ENCODE data around the gene TOMM5.

The TOMM5 gene

DNA sequence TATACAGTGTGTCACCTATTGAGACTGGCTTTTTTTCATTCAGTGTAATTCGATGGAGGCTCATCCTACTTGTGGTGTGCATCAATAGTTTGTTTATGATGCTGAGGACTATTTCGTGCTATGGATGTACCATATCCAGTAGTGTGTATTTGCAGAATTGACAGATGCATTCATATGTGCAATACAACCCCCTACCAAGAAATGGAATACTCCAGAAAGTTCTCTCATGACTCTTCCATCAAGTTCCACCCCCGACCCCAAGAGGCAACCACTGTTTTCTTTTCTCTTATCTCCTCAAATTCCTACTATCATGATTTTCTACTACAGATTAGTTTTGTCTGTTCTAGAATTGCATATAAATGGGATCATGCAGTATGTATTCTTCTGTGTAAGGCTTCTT is 38.1 kb downstream of the TOMM5 start:
- H3K9ac ChIP-seq: no peak overlapping the region
- peaks cover 11% of the 10 kb centered on the region for H3K4me1 ChIP-seq (ENCODE audit: low read depth, poor library complexity, severe bottlenecking)
- no peak overlapping the region for H2AFZ ChIP-seq (ENCODE audit: low read depth)
- H3K36me3 ChIP-seq (ENCODE audit: insufficient read depth): no peaks in the 10 kb centered on the region
- no peak overlapping the region for H3K27ac ChIP-seq
- no peak overlapping the region for H3K4me3 ChIP-seq (IDR thresholded peaks at IDR 0.05; ENCODE audit: insufficient read depth, low read depth, low read length)
- H4K20me1 ChIP-seq (ENCODE audit: insufficient read depth): no peaks in the 10 kb centered on the region
- TF ChIP-seq, protein P1, sequence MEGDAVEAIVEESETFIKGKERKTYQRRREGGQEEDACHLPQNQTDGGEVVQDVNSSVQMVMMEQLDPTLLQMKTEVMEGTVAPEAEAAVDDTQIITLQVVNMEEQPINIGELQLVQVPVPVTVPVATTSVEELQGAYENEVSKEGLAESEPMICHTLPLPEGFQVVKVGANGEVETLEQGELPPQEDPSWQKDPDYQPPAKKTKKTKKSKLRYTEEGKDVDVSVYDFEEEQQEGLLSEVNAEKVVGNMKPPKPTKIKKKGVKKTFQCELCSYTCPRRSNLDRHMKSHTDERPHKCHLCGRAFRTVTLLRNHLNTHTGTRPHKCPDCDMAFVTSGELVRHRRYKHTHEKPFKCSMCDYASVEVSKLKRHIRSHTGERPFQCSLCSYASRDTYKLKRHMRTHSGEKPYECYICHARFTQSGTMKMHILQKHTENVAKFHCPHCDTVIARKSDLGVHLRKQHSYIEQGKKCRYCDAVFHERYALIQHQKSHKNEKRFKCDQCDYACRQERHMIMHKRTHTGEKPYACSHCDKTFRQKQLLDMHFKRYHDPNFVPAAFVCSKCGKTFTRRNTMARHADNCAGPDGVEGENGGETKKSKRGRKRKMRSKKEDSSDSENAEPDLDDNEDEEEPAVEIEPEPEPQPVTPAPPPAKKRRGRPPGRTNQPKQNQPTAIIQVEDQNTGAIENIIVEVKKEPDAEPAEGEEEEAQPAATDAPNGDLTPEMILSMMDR (conservative IDR thresholded peaks at IDR 0.05; ENCODE audit: low read depth, low read length): no peak
- H3K27me3 ChIP-seq (ENCODE audit: insufficient read depth, low read depth): no peaks in the 10 kb centered on the region
- no peak overlapping the region for H3K4me2 ChIP-seq
- no peaks in the 10 kb centered on the region for H3K79me2 ChIP-seq (ENCODE audit: insufficient read depth, low read depth)

GRCh38 chr9:37551888-37552287 is 40.5 kb downstream of the TOMM5 start:
- no peak overlapping the region for H2AFZ ChIP-seq (ENCODE audit: low read depth)
- no peak overlapping the region for H3K9ac ChIP-seq
- H3K4me1 ChIP-seq (ENCODE audit: low read depth, poor library complexity, severe bottlenecking): peaks cover 19% of the 10 kb centered on the region
- no peak overlapping the region for H3K4me3 ChIP-seq (IDR thresholded peaks at IDR 0.05; ENCODE audit: insufficient read depth, low read depth, low read length)
- H3K79me2 ChIP-seq (ENCODE audit: insufficient read depth, low read depth): no peaks in the 10 kb centered on the region
- TF ChIP-seq, protein P1 (conservative IDR thresholded peaks at IDR 0.05; ENCODE audit: low read depth, low read length): no peak
- H3K27me3 ChIP-seq (ENCODE audit: insufficient read depth, low read depth): no peaks in the 10 kb centered on the region
- H3K4me2 ChIP-seq: no peak overlapping the region
- no peaks in the 10 kb centered on the region for H4K20me1 ChIP-seq (ENCODE audit: insufficient read depth)
- no peak overlapping the region for H3K27ac ChIP-seq
- no peaks in the 10 kb centered on the region for H3K36me3 ChIP-seq (ENCODE audit: insufficient read depth)

DNA sequence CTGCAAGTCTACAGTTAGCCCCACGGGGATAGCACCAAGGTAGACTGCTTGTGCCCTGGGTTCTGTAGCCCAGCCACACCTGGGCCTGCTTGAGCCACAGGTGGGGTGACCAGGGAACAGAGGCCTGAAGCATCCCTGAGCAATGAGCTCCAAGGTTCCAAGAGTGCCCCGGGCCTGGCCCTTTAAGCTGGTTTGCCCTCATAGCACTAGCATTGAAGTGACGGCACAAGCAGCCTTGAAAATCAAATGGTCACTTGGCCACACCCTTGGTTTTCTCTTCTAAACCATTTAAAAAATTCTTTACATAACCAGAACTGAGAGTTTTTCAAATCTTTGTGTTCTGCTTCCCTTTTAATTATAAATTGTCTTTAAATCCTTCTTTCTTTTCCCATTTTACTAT is 40.9 kb downstream of the TOMM5 start:
- TF ChIP-seq, protein P1 (conservative IDR thresholded peaks at IDR 0.05; ENCODE audit: low read depth, low read length): no peak

GRCh38 chr9:37550781-37551180 is 41.6 kb downstream of the TOMM5 start:
- no peak overlapping the region for H3K4me2 ChIP-seq
- no peaks in the 10 kb centered on the region for H3K79me2 ChIP-seq (ENCODE audit: insufficient read depth, low read depth)
- H3K36me3 ChIP-seq (ENCODE audit: insufficient read depth): no peaks in the 10 kb centered on the region
- H4K20me1 ChIP-seq (ENCODE audit: insufficient read depth): no peaks in the 10 kb centered on the region
- H2AFZ ChIP-seq (ENCODE audit: low read depth): no peak overlapping the region
- TF ChIP-seq, protein P1 (conservative IDR thresholded peaks at IDR 0.05; ENCODE audit: low read depth, low read length): no peak
- no peak overlapping the region for H3K27ac ChIP-seq
- no peaks in the 10 kb centered on the region for H3K27me3 ChIP-seq (ENCODE audit: insufficient read depth, low read depth)
- H3K4me3 ChIP-seq (IDR thresholded peaks at IDR 0.05; ENCODE audit: insufficient read depth, low read depth, low read length): no peak overlapping the region
- no peak overlapping the region for H3K9ac ChIP-seq
- H3K4me1 ChIP-seq (ENCODE audit: low read depth, poor library complexity, severe bottlenecking): peaks cover 19% of the 10 kb centered on the region

More for the DNA sequence above, 40.9 kb downstream of the TOMM5 start:
- H3K36me3 ChIP-seq (ENCODE audit: insufficient read depth): no peaks in the 10 kb centered on the region
- H3K9ac ChIP-seq: no peak overlapping the region
- H3K27me3 ChIP-seq (ENCODE audit: insufficient read depth, low read depth): no peaks in the 10 kb centered on the region
- H4K20me1 ChIP-seq (ENCODE audit: insufficient read depth): no peaks in the 10 kb centered on the region
- H3K4me2 ChIP-seq: no peak overlapping the region
- H2AFZ ChIP-seq (ENCODE audit: low read depth): no peak overlapping the region
- H3K27ac ChIP-seq: no peak overlapping the region
- H3K4me1 ChIP-seq (ENCODE audit: low read depth, poor library complexity, severe bottlenecking): peaks cover 19% of the 10 kb centered on the region
- H3K4me3 ChIP-seq (IDR thresholded peaks at IDR 0.05; ENCODE audit: insufficient read depth, low read depth, low read length): no peak overlapping the region
- H3K79me2 ChIP-seq (ENCODE audit: insufficient read depth, low read depth): no peaks in the 10 kb centered on the region
